Measurements from ENCODE around the gene RABGAP1L.
A peak's percentile ranks its signal among the peaks of the same experiment; 100 is the strongest.

Gene RABGAP1L

DNA sequence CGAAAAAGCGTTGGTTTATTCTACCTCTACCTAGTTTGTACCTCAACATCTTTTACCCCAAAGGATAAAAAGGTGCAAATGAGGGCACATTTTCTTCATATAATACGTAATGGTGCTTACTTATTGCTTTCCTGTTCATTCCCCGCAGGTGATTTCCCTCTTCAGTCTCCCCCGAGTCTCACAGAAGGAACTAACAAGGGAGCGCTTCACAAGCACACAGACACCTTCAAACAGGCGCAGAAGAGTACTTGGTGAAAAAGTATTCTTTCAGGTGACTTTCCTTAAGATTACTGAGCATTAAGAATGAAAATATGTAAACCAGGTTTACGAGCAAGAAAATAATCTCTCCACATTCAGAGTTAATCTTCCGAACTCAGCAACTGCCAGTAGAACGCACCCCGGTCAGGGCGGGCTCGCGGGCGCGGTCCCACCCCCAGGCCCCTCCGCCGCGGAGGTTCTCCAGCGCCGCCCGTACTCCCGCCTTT is 511 bp upstream of the RABGAP1L start:
- no peak for DNase-seq
- Histone ChIP-seq H3K27ac (no peak overlapping the region), H3K27me3 (replicated peaks) (no peaks in the 10 kb centered on the region), H3K4me3 (ENCODE audit: low read depth, low read length) (peak overlapping the region; percentile 84), H3K36me3 (replicated peaks) (no peaks in the 10 kb centered on the region)
- in situ Hi-C loops (cut with HindIII; ENCODE audit: low pct_ligation_motif_present, low sequenced_read_pairs): no loop called here
- TF ChIP-seq, protein P1, sequence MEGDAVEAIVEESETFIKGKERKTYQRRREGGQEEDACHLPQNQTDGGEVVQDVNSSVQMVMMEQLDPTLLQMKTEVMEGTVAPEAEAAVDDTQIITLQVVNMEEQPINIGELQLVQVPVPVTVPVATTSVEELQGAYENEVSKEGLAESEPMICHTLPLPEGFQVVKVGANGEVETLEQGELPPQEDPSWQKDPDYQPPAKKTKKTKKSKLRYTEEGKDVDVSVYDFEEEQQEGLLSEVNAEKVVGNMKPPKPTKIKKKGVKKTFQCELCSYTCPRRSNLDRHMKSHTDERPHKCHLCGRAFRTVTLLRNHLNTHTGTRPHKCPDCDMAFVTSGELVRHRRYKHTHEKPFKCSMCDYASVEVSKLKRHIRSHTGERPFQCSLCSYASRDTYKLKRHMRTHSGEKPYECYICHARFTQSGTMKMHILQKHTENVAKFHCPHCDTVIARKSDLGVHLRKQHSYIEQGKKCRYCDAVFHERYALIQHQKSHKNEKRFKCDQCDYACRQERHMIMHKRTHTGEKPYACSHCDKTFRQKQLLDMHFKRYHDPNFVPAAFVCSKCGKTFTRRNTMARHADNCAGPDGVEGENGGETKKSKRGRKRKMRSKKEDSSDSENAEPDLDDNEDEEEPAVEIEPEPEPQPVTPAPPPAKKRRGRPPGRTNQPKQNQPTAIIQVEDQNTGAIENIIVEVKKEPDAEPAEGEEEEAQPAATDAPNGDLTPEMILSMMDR (IDR thresholded peaks at IDR 0.05; ENCODE audit: low read depth, low read length, missing control alignments): no peak

DNA sequence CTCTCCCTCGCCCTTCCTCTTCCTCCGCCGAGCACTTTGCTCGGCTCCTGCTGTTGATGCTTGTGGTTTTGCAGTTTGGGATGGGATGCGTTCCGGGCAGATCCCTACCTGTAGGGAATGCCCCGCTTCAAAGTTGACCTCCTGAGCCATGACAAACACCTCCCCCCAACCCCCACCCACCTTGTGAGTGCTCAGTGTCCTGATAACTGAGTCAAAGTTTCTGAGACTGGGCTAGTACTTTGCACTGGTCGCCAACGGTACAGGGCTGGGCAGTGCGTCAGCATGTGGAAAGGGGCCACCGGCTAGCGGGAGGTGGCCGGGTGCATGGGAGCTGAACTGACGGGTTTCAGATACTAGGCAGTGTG is 771 bp downstream of the RABGAP1L start:
- TF ChIP-seq, protein P1 (IDR thresholded peaks at IDR 0.05; ENCODE audit: low read depth, low read length, missing control alignments): no peak
- Histone ChIP-seq H3K36me3 (replicated peaks) (no peaks in the 10 kb centered on the region), H3K27me3 (replicated peaks) (no peaks in the 10 kb centered on the region), H3K4me3 (ENCODE audit: low read depth, low read length) (peak overlapping the region; percentile 84), H3K27ac (no peak overlapping the region)
- peak; percentile 22 for DNase-seq
- in situ Hi-C loops (cut with HindIII; ENCODE audit: low pct_ligation_motif_present, low sequenced_read_pairs): no loop called here

DNA sequence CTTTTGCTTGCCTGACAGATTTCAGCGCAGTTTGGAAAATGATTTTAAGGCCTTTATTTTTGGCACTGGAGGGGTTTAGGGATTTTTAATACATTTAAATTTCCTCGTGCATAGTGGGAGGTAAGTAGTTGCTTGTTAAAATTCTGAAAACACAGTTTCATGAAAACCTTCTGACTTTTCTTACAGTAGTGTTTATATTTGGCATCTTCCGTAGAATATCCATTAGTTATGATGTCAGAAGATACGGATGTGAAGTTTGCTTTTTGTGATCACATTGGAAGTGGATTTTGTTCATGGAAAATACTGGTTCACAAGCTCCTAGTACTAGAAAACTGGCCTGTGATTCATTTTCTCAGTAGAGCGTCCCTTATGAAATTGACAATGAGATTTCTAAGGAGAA is 1.3 kb downstream of the RABGAP1L start:
- in situ Hi-C loops (cut with HindIII; ENCODE audit: low pct_ligation_motif_present, low sequenced_read_pairs): no loop called here
- Histone ChIP-seq H3K27me3 (replicated peaks) (no peaks in the 10 kb centered on the region), H3K27ac (no peak overlapping the region)

DNA sequence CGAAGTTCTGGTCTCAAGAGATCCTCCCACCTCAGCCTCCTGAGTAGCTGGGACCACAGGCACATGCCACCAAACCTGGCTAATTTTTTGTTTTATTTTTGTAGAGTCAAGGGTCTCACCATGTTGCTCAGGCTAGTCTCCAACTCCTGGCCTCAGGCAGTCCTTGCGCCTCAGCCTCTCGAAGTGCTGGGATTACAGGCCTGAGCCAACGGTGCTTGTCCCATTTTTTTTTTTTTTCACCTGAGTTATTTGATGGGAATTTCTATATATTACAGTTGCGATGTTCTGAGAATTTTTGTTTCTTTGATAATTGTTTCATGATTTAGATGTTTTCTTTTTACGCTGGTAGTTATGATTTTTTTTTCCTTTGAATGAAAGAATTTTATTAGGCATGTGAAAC is 2.5 kb downstream of the RABGAP1L start:
- Histone ChIP-seq H3K27ac (no peak overlapping the region), H3K27me3 (replicated peaks) (no peaks in the 10 kb centered on the region), H3K36me3 (replicated peaks) (no peaks in the 10 kb centered on the region), H3K4me3 (ENCODE audit: low read depth, low read length) (no peak overlapping the region)
- DNase-seq: no peak
- in situ Hi-C loops (cut with HindIII; ENCODE audit: low pct_ligation_motif_present, low sequenced_read_pairs): no loop called here
- TF ChIP-seq, protein P1 (IDR thresholded peaks at IDR 0.05; ENCODE audit: low read depth, low read length, missing control alignments): no peak

More for the DNA sequence above, 1.3 kb downstream of the RABGAP1L start:
- no peaks in the 10 kb centered on the region for H3K36me3 ChIP-seq (replicated peaks)
- DNase-seq: no peak
- TF ChIP-seq, protein P1 (IDR thresholded peaks at IDR 0.05; ENCODE audit: low read depth, low read length, missing control alignments): no peak
- H3K4me3 ChIP-seq (ENCODE audit: low read depth, low read length): peak overlapping the region; percentile 84

DNA sequence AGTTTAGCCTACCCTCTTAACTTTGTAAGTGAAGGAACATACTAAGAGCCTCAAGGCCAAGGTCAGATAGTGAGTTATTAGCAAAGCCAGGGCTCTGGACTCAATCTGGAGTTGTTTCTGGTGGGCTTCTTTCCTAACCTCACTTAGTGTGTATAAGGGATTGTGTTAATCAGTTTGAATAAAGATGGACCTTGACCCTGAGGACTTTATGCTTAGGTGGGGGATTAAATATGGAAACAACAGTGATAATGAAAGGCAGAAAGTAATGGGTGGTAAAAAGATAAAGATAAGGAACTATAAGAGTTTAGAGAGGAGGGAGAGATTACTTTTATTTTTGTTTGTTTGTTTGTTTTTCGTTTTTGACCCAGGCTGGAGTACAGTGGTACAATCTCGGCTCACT is 5.5 kb downstream of the RABGAP1L start:
- no peak for DNase-seq
- in situ Hi-C loops (cut with HindIII; ENCODE audit: low pct_ligation_motif_present, low sequenced_read_pairs): no loop called here
- Histone ChIP-seq H3K27ac (no peak overlapping the region), H3K4me3 (ENCODE audit: low read depth, low read length) (no peak overlapping the region), H3K36me3 (replicated peaks) (no peaks in the 10 kb centered on the region), H3K27me3 (replicated peaks) (no peaks in the 10 kb centered on the region)
- TF ChIP-seq, protein P1 (IDR thresholded peaks at IDR 0.05; ENCODE audit: low read depth, low read length, missing control alignments): no peak

GRCh38 chr1:174165471-174166137 is 6.3 kb downstream of the RABGAP1L start:
- in situ Hi-C loops (cut with HindIII; ENCODE audit: low pct_ligation_motif_present, low sequenced_read_pairs): no loop called here
- H3K36me3 ChIP-seq (replicated peaks): no peaks in the 10 kb centered on the region
- no peak for DNase-seq
- no peaks in the 10 kb centered on the region for H3K27me3 ChIP-seq (replicated peaks)
- no peak overlapping the region for H3K27ac ChIP-seq
- H3K4me3 ChIP-seq (ENCODE audit: low read depth, low read length): no peak overlapping the region
- TF ChIP-seq, protein P1 (IDR thresholded peaks at IDR 0.05; ENCODE audit: low read depth, low read length, missing control alignments): no peak
